Measurements from ENCODE around the gene KYAT1. TPM values are rescaled to one million over a fixed set of nuclear protein-coding genes. Genes with fewer than 3 reads are reported as not detected.

KYAT1 gene
- total RNA-seq, 1 experiment from 2014 or later, result 27.6 TPM

DNA sequence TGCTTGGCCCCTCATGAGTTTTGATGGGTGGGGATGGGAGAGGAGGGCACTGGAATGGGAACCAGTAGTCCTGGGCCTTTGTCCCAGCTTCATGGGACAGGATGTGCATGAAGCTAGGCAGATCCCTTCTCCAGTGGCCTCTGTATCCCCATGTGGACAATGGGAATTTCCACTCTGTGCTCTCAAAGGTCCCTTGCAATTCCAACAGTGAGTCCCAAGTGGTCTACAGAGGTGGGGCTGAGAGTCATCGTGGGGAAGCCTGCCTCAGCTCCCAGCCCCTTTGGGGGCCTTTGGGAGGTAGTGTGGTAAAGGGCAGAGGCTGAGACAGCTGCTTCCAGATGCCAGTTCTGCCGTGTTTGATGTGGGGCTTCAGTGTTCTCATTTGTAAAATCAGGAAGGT lies 37.2 kb upstream of the KYAT1 start:
- CTCF ChIA-PET, result no interaction called here
- intact Hi-C loops (cut with micrococcal nuclease; ENCODE audit: unreplicated experiment), result no loop called here
- Histone ChIP-seq H3K9me2 (ENCODE audit: insufficient read depth) (no peaks in the 10 kb centered on the region), H3F3A (ENCODE audit: insufficient read depth, low read depth) (peaks cover 11% of the 10 kb centered on the region; the same call in 1 of the 2 replicates), H3K4me1 (replicated peaks; ENCODE audit: insufficient read depth) (peaks cover 3% of the 10 kb centered on the region; the same call in 1 of the 2 replicates), H2AFZ (no peak overlapping the region), H3K36me3 (ENCODE audit: low read depth) (no peaks in the 10 kb centered on the region), H3K27me3 (ENCODE audit: insufficient read depth, low read depth) (no peaks in the 10 kb centered on the region), H3K27ac (no peak overlapping the region), H3K4me2 (no peak overlapping the region), H3K9me3 (ENCODE audit: insufficient read depth, low read depth) (no peaks in the 10 kb centered on the region), H4K20me1 (ENCODE audit: insufficient read depth) (no peaks in the 10 kb centered on the region), H3K4me3 (no peak overlapping the region), H3K79me2 (ENCODE audit: low read depth) (peaks cover 12% of the 10 kb centered on the region; the same call in 1 of the 2 replicates)
- TF ChIP-seq CTCF (conservative IDR thresholded peaks at IDR 0.05), result no peak
- no peak for TF ChIP-seq EZH2 (IDR thresholded peaks at IDR 0.05; ENCODE audit: low read depth)
- POLR2A ChIA-PET (ENCODE audit: unreplicated experiment), result no interaction called here
- BruUV-seq (replicated peaks), result no TSS peak
- DNase-seq, result no peak

DNA sequence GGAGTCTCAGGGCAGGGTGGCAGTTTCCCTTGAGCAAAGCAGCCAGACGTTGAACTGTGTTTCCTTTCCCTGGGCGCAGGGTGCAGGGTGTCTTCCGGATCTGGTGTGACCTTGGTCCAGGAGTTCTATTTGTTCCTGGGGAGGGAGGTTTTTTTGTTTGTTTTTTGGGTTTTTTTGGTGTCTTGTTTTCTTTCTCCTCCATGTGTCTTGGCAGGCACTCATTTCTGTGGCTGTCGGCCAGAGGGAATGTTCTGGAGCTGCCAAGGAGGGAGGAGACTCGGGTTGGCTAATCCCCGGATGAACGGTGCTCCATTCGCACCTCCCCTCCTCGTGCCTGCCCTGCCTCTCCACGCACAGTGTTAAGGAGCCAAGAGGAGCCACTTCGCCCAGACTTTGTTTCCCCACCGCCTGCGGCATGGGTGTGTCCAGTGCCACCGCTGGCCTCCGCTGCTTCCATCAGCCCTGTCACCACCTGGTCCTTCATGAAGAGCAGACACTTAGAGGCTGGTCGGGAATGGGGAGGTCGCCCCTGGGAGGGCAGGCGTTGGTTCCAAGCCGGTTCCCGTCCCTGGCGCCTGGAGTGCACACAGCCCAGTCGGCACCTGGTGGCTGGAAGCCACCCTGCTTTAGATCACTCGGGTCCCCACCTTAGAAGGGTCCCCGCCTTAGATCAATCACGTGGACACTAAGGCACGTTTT lies 35.5 kb upstream of the KYAT1 start:
- no peak for DNase-seq
- no peak overlapping the region for H3K4me2 ChIP-seq
- H3K36me3 ChIP-seq (ENCODE audit: low read depth), result no peaks in the 10 kb centered on the region
- no peaks in the 10 kb centered on the region for H3K9me3 ChIP-seq (ENCODE audit: insufficient read depth, low read depth)
- no peak overlapping the region for H3K4me3 ChIP-seq
- no TSS peak for BruUV-seq (replicated peaks)
- H3K27ac ChIP-seq, result no peak overlapping the region
- no peak overlapping the region for H2AFZ ChIP-seq
- ChIA-PET CTCF (interaction anchor here (0.6 to 0.7 kb wide), 3 partner anchors 11 to 364 kb away, joined by 5 to 8 read pairs (median 7); no protein-coding TSS in a partner anchor), POLR2A (ENCODE audit: unreplicated experiment) (no interaction called here)
- H4K20me1 ChIP-seq (ENCODE audit: insufficient read depth), result no peaks in the 10 kb centered on the region
- H3K27me3 ChIP-seq (ENCODE audit: insufficient read depth, low read depth), result no peaks in the 10 kb centered on the region
- no peaks in the 10 kb centered on the region for H3K9me2 ChIP-seq (ENCODE audit: insufficient read depth)
- H3K79me2 ChIP-seq (ENCODE audit: low read depth), result peaks cover 25% of the 10 kb centered on the region
- peaks cover 13% of the 10 kb centered on the region; the same call in 1 of the 2 replicates for H3F3A ChIP-seq (ENCODE audit: insufficient read depth, low read depth)
- intact Hi-C loops (cut with micrococcal nuclease; ENCODE audit: unreplicated experiment), result no loop called here
- TF ChIP-seq EZH2 (IDR thresholded peaks at IDR 0.05; ENCODE audit: low read depth) (no peak), CTCF (conservative IDR thresholded peaks at IDR 0.05) (no peak)
- H3K4me1 ChIP-seq (replicated peaks; ENCODE audit: insufficient read depth), result peaks cover 18% of the 10 kb centered on the region

DNA sequence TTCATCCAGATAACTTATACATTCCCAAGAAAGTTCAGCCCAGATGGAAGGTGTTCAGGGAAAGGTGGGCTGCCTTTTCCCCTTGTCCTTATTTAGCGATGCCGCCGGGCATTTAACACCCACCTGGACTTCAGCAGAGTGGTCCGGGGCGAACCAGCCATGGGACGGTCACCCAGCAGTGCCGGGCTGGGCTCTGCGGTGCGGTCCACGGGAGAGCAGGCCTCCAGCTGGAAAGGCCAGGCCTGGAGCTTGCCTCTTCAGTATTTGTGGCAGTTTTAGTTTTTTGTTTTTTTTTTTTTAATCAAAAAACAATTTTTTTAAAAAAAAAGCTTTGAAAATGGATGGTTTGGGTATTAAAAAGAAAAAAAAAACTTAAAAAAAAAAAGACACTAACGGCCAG lies 35.0 kb upstream of the KYAT1 start:
- Histone ChIP-seq H3K36me3 (ENCODE audit: low read depth) (no peaks in the 10 kb centered on the region), H3K9me2 (ENCODE audit: insufficient read depth) (no peaks in the 10 kb centered on the region)

More for the DNA sequence above, 35.0 kb upstream of the KYAT1 start:
- no peak for DNase-seq
- Histone ChIP-seq H2AFZ (no peak overlapping the region), H3K27ac (no peak overlapping the region), H3K79me2 (ENCODE audit: low read depth) (peaks cover 29% of the 10 kb centered on the region), H3K9me3 (ENCODE audit: insufficient read depth, low read depth) (no peaks in the 10 kb centered on the region), H3K4me3 (no peak overlapping the region), H3K4me2 (no peak overlapping the region), H3F3A (ENCODE audit: insufficient read depth, low read depth) (peaks cover 18% of the 10 kb centered on the region), H3K27me3 (ENCODE audit: insufficient read depth, low read depth) (no peaks in the 10 kb centered on the region), H3K4me1 (replicated peaks; ENCODE audit: insufficient read depth) (peaks cover 23% of the 10 kb centered on the region), H4K20me1 (ENCODE audit: insufficient read depth) (no peaks in the 10 kb centered on the region)
- ChIA-PET POLR2A (ENCODE audit: unreplicated experiment) (no interaction called here), CTCF (interaction anchor here (0.6 to 0.7 kb wide), 3 partner anchors 12 to 363 kb away, joined by 5 to 8 read pairs (median 7); no protein-coding TSS in a partner anchor)
- no TSS peak for BruUV-seq (replicated peaks)
- intact Hi-C loops (cut with micrococcal nuclease; ENCODE audit: unreplicated experiment), result no loop called here
- no peak for TF ChIP-seq EZH2 (IDR thresholded peaks at IDR 0.05; ENCODE audit: low read depth)
- no peak for TF ChIP-seq CTCF (conservative IDR thresholded peaks at IDR 0.05)

Measured in PC-9 (cell line).